Tibial artery (tissue), 4 donors: Measurements from ENCODE around the gene ANKRD17.
"Not testable (repeated sequence)": the region's sequence is repeated elsewhere in the genome, so short reads cannot be mapped to it uniquely, and the experiment has no call there.

Experiments used
- DNase-seq, 2 donors: peaks; one replicate each; pipeline ENCODE4 v3.0.0-alpha.2; 2019
- H3K27ac ChIP-seq, 2 donors: fragments of 200-600 bp; sonication (generic) in 1 of 2; 1 replicate in 1 of 2; 2 replicates in 1 of 2; pipeline ENCODE4 v1.5.1; 2018 to 2019; ENCODE audit warnings: mild to moderate bottlenecking in 1 of 2
- H3K27me3 ChIP-seq, 2 donors: fragments of 200-600 bp; sonication (generic) in 1 of 2; one replicate each; pipeline versions ENCODE4 v1.5.1 to v1.6.0; 2016 to 2019
- H3K36me3 ChIP-seq, 3 donors: fragments of 200-600 bp; sonication (generic) in 2 of 3; one replicate each; pipeline ENCODE4 v1.5.1; 2016 to 2019; ENCODE audit warnings: mild to moderate bottlenecking in 2 of 3
- H3K4me1 ChIP-seq, 4 donors: fragments of 200-600 bp; sonication (generic) in 2 of 4; 1 replicate in 3 of 4; 2 replicates in 1 of 4; pipeline ENCODE4 v1.5.1; 2016 to 2019
- H3K4me3 ChIP-seq, 2 donors: fragments of 200-600 bp; sonication (generic) in 1 of 2; 1 replicate in 1 of 2; 2 replicates in 1 of 2; pipeline ENCODE4 v1.5.1; 2018 to 2019; ENCODE audit warnings: mild to moderate bottlenecking in 2 of 2
- H3K9me3 ChIP-seq, 3 donors: fragments of 200-600 bp; sonication (generic) in 1 of 3; one replicate each; pipeline ENCODE4 v1.5.1; 2016 to 2019
- CTCF ChIP-seq, 2 experiments: fragments of 200-600 bp in 1 of 2; fragments of 450-650 bp in 1 of 2; IDR thresholded peaks; one replicate each; pipeline ENCODE4 v1.5.1; 2017 to 2019; ENCODE audit warnings: antibody characterized with exemption in 2 of 2, mild to moderate bottlenecking in 1 of 2, moderate library complexity in 1 of 2
- intact Hi-C: fragments of 100-400 bp; cut with DNase I; formaldehyde crosslinking; loops from one replicate; pipeline ENCODE4 v1.15.0; 2023; ENCODE audit warnings: low total_unique reads

Gene ANKRD17

GRCh38 chr4:73208376-73208775, 50.2 kb downstream of the ANKRD17 start:
- DNase-seq = no peak
- H3K4me3 ChIP-seq = no peak overlapping the region
- intact Hi-C loops = no loop called here
- no peaks in the 10 kb centered on the region for H3K36me3 ChIP-seq
- H3K27ac ChIP-seq = peak overlapping the region in 1 of 2 donors; percentile 6
- TF ChIP-seq CTCF (IDR thresholded peaks at IDR 0.05) = no peak
- H3K27me3 ChIP-seq = no peaks in the 10 kb centered on the region
- no peaks in the 10 kb centered on the region for H3K9me3 ChIP-seq
- H3K4me1 ChIP-seq = peaks cover 0 to 40% (median 9%) of the 10 kb centered on the region in 4 donors

DNA sequence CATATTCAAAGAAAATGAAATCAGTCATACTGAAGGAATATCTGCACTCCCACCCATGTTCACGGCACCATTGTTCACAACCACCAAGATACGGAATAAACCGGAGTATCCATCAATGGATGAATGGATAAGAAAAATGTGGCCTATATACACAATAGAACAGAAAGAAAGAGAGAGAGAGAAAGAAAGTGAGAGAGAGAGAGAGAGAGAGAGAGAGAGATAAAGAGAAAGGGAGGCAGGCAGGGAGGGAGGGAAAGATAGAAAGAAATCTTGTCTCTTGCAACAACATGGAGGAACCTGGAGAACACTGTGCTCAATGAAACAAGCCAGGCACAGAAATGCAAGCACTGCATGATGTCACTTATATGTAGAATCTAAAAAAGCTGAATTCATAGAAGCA, 52.4 kb downstream of the ANKRD17 start:
- TF ChIP-seq CTCF (IDR thresholded peaks at IDR 0.05) = no peak

GRCh38 chr4:73205482-73205881, 53.1 kb downstream of the ANKRD17 start:
- intact Hi-C loops = no loop called here
- DNase-seq = no peak
- Histone ChIP-seq H3K4me3 (no peak overlapping the region), H3K36me3 (no peaks in the 10 kb centered on the region), H3K9me3 (no peaks in the 10 kb centered on the region), H3K27me3 (no peaks in the 10 kb centered on the region), H3K27ac (no peak overlapping the region), H3K4me1 (peaks cover 0 to 33% (median 6%) of the 10 kb centered on the region in 4 donors)
- TF ChIP-seq CTCF (IDR thresholded peaks at IDR 0.05) = no peak

More for the DNA sequence above, 52.4 kb downstream of the ANKRD17 start:
- H3K36me3 ChIP-seq = no peaks in the 10 kb centered on the region
- no peak overlapping the region for H3K4me3 ChIP-seq
- intact Hi-C loops = no loop called here
- H3K27ac ChIP-seq = no peak overlapping the region
- DNase-seq = no peak
- H3K4me1 ChIP-seq = peaks cover 0 to 32% (median 6%) of the 10 kb centered on the region in 4 donors
- H3K9me3 ChIP-seq = no peaks in the 10 kb centered on the region
- no peaks in the 10 kb centered on the region for H3K27me3 ChIP-seq

GRCh38 chr4:73203976-73204375, 54.6 kb downstream of the ANKRD17 start:
- intact Hi-C loops, H3K36me3 ChIP-seq, H3K27me3 ChIP-seq, H3K9me3 ChIP-seq, DNase-seq, H3K27ac ChIP-seq, H3K4me3 ChIP-seq: not testable (repeated sequence)
- peaks cover 0 to 38% (median 8%) of the 10 kb centered on the region in 4 donors for H3K4me1 ChIP-seq

- intact Hi-C loops = no loop called here
- TF ChIP-seq CTCF (IDR thresholded peaks at IDR 0.05) = no peak
These were observed 61.4 kb downstream of the ANKRD17 start for GRCh38 chr4:73197220-73197619.

DNA sequence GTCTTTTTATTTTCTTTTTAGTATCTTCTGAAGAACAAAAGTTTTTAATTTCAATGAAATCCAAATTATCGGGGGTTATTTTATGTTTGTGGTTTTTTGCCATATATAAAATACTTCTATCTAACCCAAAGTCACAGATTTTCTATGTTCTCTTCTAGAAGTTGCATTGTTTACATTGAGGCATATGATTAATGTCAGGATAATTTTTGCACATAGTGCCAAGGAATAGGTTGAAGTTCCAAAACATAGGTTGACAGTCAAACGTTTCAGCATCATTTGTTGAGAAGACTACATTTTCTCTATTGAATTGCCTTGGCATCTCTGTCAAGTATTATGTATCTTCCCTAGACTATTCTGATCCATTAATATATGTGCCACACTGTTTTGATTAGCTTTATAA, 64.5 kb downstream of the ANKRD17 start:
- Histone ChIP-seq H3K27me3 (no peaks in the 10 kb centered on the region), H3K27ac (no peak overlapping the region), H3K9me3 (no peaks in the 10 kb centered on the region), H3K4me3 (no peak overlapping the region), H3K36me3 (no peaks in the 10 kb centered on the region), H3K4me1 (peaks cover 0 to 32% (median 4%) of the 10 kb centered on the region in 4 donors)
- intact Hi-C loops = no loop called here
- no peak for TF ChIP-seq CTCF (IDR thresholded peaks at IDR 0.05)
- no peak for DNase-seq

More at GRCh38 chr4:73197220-73197619, 61.4 kb downstream of the ANKRD17 start:
- Histone ChIP-seq H3K36me3 (no peaks in the 10 kb centered on the region), H3K27me3 (no peaks in the 10 kb centered on the region), H3K9me3 (no peaks in the 10 kb centered on the region), H3K4me1 (peaks cover 0 to 51% (median 6%) of the 10 kb centered on the region in 4 donors), H3K27ac (no peak overlapping the region), H3K4me3 (no peak overlapping the region)
- DNase-seq = no peak
